DMS53 treated with DMSO at 0.1 percent for 48 hours (cell line): ENCODE measurements around the gene TMEM212.

Experiments
- DNase-seq: peaks from one replicate; lab custom pipeline; 2025; ENCODE audit not compliant: unreplicated experiment; lab: John Stamatoyannopoulos, UW

Gene TMEM212

DNA sequence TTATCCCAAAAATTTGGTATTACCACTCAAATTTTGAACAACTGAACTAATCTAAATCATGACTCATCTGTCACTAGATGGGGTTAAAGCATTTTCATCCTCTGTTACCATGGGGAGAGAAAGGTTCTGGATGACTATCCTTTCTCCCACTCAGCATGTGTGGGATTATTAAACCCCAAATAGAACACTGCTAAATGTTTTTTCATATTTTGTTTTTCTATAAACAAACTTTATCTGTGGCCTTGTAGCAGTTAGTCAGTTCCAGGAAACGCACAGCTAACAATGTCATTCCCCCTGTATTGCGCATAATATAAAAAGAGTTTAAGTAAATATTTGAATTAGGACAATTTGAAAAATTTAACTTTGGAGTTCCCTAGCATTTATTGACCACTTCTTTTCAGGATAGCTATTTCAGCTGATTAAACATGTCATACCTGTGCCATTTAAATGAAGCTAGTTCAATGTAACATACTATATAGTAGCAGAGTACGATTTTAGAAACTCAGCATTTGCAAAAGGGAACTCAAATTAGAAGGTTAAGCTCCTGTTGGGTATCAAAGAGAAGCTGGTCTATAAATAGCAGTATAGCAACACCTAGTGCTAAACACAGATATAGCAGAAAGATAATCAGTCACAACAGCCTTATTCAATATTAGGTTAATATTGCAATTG lies 9.2 kb upstream of the TMEM212 start:
- peak; percentile 26 for DNase-seq

DNA sequence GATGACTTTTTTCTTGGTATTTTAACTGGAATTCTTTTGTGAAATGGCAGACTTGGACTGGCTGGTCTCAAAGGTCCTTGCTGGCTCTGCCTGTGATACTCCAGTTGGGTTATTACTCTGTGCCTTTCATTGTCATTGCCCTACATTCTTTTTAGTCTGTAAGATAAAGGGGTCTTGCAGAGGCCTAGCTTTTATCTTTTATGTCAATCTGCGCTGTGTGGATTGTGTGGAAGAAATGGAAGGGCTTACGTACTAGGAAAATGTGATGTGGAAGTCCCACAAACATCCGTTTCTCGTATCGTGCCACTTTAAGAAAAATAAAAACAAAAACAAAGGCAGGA lies 8.7 kb upstream of the TMEM212 start:
- no peak for DNase-seq

DNA sequence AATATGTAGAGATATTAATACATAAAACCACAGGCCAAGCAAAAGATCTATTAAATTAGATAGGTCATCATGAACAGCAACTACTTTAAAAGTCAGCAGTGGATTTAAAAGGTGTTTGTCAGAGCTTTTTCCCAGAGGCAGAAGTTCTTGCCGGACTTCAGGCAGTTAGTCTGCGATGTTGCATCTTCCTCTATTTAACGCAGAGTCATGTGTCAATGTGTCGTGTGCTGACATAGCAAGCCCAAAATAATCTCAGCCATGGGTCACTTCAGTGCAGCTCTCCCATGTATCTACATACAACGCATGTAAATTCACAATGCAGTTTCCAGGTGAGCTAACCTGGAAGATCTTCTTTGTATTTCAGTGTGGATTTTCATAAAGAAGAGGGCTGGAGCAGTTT lies 8.0 kb upstream of the TMEM212 start:
- DNase-seq = no peak

DNA sequence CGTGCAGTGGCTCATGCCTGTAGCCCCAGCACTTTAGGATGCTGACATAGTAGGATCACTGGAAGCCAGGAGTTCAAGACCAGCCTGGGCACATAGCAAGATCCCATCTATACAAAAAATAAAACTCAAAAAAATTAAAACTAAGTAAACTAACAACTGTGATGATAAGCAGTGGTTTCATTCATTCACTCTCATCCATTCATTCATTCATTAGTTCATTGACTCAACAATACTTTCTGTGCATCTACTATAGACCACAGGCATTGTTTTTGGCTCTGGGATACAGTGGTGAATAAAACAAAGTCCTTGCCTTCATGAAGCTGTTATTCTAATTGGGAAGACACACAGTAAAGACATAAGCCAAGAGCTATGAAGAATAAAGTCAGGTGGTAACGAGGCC lies 7.5 kb upstream of the TMEM212 start:
- DNase-seq = no peak

DNA sequence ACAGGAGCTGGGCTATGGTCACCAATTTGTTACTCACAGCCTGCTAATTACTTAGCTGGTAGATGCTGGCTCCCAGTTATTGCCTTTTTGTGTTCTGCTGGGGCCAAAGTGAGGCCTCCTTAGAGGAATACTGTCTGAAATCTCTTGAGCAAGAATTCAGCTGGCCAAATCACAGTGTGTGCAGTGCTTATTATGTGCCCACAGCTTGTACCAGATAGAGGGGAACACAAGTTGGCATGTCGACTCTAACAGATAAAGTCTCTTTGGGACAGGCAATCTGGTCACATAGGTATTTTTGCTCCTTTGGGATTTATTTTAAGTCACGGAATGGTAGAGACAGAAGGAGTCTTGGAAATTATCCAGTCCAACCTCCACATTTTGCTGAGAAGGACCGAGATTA lies 6.3 kb upstream of the TMEM212 start:
- no peak for DNase-seq

DNA sequence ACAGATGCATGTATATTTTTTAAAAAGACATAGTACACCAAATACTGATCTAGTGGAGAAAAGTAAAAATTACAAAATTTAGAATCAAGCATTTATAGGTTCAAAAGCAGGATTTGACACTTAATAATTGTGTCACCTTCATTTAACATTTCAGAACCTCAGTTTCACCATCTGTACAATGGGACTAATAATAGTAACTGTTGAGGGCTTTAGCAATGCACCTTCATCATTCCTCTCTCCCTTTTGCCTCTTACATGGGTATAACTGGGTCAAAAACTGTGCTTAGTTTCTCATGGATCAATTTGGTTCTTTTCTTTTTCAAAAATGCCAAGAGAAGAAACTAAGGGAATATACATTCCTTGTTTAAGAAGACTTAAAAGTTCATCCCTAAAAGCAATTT lies 5.5 kb upstream of the TMEM212 start:
- DNase-seq = no peak

DNA sequence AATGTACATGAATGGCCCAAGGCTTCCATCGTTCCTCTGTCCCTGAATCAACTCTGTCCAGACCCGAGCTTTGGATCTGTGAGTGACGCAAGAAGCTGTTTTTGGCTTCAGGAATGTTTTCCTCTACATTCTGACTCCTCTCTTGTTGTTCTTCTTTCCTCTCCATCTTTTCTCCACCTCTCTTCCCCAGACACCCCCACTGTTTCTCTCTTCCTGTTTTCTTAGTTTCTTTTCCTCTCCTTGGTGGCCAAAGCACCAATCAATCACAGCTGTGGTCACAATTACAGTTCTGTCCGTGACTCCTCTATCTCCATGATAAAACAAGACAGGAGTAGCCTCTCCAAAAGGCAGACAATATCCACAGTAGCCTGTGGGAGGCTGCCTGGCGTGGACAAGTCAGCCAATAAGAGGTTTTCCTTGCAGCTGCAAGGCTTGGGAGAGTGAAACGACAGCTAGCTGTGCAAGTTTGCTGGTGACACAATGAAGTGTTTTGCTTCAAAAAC lies 4.9 kb upstream of the TMEM212 start:
- DNase-seq = no peak

DNA sequence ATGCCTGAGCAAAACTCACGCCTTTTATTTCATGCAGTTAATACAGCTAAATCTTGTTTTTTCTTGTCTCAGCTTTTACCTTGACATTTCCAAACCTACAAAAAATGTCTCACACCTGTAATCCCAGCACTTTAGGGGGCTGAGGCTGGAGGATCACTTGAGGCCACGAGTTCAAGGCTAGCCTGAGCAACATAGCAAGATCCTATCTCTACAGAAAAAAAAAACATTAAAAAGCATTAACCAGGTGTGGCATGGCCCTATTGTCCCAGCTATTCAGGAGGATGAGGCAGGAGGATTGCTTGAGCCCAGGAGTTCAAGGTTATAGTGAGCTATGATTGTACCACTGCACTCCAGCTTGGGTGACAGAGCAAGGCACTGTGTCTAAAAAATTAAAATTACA lies 3.9 kb upstream of the TMEM212 start:
- no peak for DNase-seq

DNA sequence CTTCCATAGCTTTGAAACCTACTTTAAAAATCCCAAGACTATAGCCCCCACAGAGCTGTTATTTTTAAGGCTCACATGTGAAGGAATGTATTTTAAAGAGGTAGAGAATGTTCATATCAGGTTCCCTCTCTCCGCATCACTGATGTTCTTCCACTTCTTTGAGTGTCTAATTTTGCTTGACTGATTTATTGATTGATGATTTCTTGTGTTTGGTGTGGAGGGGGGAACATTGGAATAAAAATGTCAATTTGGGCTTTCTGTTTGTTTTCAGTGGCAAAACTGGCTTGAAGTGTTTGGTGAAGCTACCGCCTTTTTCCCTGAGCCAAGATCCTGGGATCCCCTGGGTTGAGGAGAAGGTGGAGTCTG lies 2.7 kb upstream of the TMEM212 start:
- DNase-seq = no peak

DNA sequence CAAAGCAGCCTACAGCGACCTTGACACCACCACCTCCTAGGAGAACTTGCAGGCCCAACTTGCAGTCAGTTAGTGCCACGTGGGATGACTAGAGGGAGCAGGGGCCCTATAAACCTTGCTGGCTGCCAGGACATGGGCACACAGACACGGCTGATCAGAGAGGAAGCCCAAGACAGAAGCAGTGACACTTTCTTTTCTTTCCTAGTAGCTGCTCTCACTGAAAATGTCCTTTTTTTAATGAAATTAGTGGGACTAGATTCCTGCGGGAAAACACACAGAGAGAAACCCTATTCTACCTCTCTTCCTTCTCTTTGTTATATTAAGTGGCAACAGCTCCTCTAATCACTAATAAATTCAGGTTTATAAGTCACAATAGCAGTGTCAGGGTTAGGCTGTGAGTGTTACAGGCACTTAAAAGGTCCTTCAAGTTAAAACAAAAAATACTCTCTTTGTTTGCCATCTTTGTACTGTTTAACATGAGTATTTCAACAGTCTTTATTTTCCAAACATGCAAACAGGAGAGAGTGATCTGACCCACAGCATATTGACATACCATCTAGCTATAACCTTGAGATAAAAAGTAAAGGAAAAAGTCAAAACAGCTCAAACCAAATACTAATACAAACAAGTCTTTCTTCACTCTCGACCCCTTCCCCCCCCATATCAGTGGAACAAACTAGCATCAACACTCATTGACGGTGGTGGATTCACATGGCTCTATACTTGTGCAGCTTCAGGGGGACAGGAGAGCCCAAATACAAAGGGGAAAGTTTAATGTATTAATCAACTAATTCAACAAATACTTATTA lies 2.1 kb upstream of the TMEM212 start:
- DNase-seq = no peak

DNA sequence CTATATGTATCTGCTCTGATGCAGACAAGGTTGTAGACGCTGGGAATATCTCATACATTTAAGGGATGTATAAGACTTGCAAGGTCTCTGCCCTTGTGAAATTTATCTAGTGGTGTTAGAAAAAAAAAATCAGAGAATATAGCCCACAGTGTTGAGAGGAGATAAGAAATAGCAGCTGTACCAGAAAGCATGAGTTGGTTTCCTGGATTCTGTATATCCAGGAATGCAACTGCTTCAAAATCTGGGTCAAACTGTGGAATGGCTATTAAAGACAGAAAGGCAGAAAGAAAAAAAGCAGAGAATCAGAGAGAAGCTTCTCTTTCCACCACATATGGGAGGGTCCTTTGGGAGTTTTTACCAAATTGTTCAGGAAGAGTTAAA lies 1.5 kb upstream of the TMEM212 start:
- no peak for DNase-seq

DNA sequence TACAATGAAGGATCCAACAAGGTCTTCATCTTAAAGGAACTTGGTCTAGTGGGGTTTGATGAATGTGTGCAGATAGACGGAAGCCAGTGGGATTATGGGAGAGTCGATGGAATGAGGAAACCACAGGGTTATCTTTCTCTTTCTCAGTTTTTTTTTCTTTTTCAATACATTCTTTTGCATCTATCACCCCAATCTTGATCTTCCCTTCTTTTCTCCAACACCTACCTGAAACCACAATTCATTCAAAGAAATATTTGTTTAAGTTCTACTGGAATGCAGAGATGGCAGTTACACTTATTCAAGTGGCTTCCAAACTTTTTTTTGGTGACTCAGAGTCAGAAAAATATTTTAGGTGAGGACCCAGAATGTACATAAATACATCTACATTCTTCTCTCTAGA lies 1.7 kb downstream of the TMEM212 start:
- no peak for DNase-seq

DNA sequence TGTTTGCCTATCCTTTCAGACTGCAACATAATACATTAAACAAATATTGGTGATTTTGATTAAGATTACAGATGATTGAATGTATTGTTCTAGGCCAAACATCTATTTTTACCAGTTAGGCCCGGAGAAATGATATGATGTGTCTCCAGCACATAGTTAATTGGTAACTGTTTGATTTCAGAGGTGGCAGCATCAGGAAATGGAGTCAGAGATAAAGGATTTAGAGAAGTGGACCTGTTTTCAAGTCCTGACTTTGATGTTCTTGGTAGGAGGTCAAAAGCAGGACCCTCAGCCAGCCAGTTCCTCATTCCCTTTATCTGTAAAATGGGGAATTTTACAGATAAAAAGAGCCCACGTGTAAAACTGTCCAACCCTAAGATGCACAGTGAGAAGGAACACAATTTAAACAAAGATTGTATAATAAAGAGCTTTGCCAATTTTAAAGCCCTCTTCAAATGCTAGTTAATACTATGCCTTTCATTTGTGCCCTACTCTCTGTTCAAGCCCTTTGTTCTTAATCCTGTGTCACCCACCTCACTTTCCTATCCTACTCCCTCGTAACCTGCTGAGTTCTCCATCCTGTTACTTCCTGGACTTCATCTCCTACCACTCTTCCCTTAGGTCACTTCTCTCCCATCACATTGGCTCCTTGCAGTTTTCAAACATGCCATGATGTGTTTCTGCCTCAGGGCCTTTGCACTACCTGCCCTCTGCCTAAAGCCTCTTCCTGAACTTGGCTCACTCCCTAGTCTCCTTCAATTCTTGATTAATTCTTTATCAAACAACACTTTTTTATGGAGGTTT lies 2.5 kb downstream of the TMEM212 start:
- no peak for DNase-seq

DNA sequence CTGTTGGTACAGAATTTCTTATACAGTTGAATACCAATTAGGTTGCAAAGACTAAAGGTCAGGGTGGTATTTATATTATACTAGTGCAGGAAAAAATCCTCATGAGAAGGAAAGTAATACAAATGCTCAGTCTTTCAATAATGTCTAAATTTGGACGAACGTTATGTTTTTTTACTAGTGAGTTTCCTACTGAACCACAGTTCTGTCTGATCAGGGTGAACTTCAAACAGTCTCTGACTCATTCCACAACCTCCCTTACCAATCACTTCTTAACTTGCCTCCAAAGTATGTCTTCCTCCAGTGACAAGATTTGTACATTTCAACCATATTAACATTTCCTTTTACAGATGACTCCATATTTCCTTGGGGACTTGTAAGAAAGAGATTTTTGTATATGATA lies 3.4 kb downstream of the TMEM212 start:
- DNase-seq = no peak

DNA sequence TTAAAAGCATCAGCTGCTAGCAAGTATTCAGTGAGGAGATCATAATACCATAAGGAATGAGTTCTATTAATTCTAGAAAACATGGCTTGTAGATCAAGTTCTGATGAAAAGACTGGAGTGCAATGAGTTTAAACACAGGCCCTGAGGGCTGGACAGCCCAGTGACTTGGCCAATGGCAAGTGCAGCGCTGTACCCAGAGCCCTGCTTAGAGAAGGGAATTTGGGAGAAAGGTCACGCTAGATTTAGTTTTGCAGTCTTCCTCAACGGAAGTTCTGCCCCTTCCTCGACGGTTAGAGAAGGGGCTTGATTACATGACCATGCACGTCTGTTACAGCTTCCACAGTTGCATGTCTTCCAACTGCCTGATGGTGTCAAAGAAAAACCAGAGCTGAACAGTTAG lies 4.0 kb downstream of the TMEM212 start:
- no peak for DNase-seq

DNA sequence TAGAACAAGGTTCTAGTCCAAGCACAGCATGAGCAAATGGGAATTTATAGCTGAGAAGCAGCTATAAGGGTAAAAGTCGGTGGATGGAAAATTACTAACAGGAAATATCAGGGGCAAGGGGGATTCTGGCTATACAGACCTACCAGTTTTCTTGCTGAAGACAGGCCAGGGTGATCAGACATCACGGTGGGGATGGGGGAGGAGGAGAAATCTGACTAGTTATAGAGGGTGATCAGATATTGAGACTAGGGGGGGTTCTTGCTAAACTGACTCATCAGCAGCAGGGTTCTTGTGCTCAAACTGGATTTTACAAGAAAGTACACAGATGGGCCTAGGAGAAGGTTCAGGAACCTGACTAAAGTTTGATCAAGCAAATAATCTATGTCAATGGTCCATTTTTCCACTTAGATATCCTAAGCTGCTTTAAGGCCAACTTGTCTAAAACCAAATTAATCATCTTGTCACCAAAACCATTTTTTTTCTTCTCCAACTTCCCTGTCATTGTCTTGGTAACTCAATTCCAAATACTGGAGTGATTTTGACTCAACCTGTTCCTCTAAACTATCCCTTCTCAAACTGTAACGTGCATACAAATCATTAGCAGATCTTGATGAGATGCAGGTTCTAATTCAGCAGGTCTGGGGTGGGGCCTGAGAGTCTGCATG lies 4.6 kb downstream of the TMEM212 start:
- no peak for DNase-seq

DNA sequence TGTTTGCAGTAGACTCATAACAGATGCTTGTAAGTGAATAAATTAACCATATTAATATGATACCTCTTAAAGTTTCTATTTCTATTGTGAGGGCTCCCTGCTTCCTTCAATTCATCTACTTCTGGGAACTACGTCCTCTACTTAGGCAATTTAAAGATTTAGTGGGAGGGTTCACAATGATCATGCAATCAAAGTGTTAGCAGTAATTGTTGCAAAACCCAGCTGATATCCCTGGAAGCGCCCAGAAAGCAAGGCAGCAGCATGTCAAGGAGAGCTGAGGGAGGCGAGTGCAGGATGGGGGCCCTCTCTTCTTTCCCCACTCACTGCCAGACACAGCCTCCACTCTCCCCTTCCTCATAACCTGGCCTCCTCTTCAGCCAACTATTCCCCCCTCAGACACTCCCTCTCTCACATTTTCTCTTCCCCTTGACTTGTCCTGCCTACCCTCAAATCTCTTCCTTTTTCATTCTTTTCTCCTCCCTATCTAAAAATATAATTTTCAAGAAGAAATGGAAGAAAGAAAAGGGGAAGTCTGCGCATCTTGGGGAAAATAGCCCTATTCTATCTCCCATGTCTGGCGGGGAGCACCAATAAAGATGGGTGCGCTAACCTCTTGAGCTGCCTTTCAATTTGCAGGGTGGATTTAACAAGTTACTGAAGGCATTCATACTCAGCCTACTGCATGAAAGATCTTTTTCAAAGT lies 6.6 kb downstream of the TMEM212 start:
- DNase-seq = no peak

DNA sequence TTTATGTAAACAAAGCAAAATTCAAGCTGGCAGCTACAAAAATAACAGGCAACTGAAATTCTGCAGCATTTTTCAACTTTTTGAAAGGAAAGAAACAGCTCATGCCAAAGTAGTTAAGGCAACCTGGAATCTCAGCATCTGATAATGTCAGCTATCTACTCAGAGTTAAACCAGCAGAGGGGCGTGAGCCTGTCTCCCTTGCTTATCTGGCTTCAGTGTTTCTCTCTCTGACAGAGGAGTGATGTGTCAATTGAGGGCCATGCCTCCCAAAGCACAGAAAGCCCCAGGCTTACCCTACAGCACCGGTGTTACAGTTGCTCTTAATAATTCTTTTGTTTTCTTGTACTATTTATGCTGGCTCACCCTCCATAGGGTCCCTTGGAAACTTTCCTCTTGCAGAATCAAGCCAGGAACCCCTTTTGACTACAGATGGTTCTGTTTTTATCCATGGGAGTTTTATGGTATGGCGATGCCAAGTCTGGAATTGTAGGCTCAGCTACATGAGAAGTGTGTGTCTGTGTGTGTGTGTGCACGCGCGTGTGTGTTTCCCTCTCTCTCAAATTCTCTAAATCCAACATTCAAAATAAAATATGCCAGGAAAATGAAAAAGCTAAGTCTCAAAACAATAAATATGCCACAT lies 7.3 kb downstream of the TMEM212 start:
- DNase-seq = no peak

DNA sequence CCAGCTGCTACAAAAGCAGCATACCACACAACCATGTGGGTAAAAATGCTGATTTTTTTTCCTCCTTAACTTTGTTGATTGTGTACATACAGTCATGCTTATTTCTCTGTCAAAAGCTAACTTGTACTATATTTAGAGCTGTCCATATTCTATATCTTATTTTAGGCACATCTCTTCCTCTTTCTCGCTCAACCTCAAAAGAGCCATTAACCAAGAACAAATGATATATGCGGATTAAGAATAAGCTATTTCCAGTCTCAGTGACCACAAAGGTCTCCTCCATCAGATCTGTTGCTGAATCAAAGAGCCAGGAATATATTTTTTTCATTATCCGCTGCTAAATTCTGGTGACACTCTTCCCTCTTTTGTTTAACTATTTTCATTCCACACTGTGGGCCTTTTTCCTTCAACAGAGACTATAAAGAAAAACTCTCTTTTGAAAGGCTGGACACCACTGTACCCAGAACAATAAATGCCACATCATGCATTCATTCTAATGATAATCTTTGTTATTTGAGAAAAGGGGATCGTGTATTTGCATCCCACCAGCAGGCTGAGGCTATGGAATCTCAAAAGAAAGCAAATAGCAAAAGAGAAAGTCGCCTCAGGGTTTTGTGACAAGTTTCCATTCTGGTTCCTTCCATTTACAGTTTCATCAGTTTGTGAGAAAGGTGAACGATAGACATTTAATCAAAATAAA lies 8.0 kb downstream of the TMEM212 start:
- no peak for DNase-seq

DNA sequence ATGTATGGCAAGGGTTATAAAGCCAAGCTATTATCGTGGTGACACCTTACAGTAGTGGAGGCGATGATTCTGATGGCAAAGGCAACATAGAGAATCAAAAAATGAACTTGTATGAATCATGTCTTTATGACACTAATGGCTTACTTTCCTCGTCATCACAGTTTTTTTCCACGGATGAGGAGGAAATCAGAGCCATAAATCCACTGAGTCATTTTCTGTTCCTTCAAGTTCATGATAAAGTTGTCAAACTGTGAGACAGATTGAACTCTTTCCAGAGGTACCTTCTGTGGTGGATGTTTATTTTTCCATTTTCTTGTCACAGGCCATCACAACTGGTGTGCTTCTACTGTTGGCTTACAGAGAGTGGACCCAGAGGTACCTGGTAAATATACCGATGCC lies 8.5 kb downstream of the TMEM212 start:
- no peak for DNase-seq
